ENCODE data around the gene RNASEH1.
"Not testable (repeated sequence)": the region's sequence is repeated elsewhere in the genome, so short reads cannot be mapped to it uniquely, and the experiment has no call there.

RNASEH1 gene

GRCh38 chr2:3498783-3499394 lies 59.2 kb downstream of the RNASEH1 start:
- peak in 1 of 42 donors; percentile 16 for DNase-seq
- intact Hi-C loops (cut with DNase I), result no loop called here

GRCh38 chr2:3496708-3497080 lies 61.4 kb downstream of the RNASEH1 start:
- intact Hi-C loops (cut with DNase I); DNase-seq: not testable (repeated sequence)
